Muscle of leg (tissue), 11 donors: Measurements from ENCODE around the gene CHL1. TPM values are rescaled to one million over a fixed set of nuclear protein-coding genes. Genes with fewer than 3 reads are reported as not detected.

Experiments
- DNase-seq: peaks from one replicate; pipeline ENCODE4 v3.0.0; 2013
- H3K27ac ChIP-seq: one replicate; pipeline ENCODE4 v1.5.1; 2013; ENCODE audit warnings: mild to moderate bottlenecking, low read length, control low read depth
- H3K27me3 ChIP-seq: one replicate; pipeline ENCODE4 v1.6.1; 2013; ENCODE audit warnings: low read length; ENCODE audit not compliant: control insufficient read depth, insufficient read depth
- H3K36me3 ChIP-seq: one replicate; pipeline ENCODE4 v1.6.1; 2013; ENCODE audit warnings: low read length; ENCODE audit not compliant: control insufficient read depth, insufficient read depth
- H3K4me1 ChIP-seq: one replicate; pipeline ENCODE4 v1.6.1; 2013; ENCODE audit warnings: low read length; ENCODE audit not compliant: control insufficient read depth, insufficient read depth
- H3K4me3 ChIP-seq: one replicate; pipeline ENCODE4 v1.5.1; 2013; ENCODE audit warnings: low read length, control low read depth
- H3K9me3 ChIP-seq: replicated peaks from 2 replicates; pipeline ENCODE4 v1.6.1; 2013; ENCODE audit warnings: low read depth, low read length; ENCODE audit not compliant: control insufficient read depth
- WGBS: methylation state at CpG from one replicate; pipeline ENCODE4 v1.1.5; 2013; ENCODE audit warnings: missing lambda C conversion rate; ENCODE audit not compliant: insufficient coverage; 5-methylcytosine and 5-hydroxymethylcytosine counted together
- polyA plus RNA-seq, 8 donors: library from polyadenylated mRNA; unstranded; fragments of 120-200 nt; gene quantifications; one replicate each; pipeline versions ENCODE4 v1.2.1 to v1.2.3, GENCODE V29; 2013; ENCODE audit warnings: inconsistent platforms in 1 of 8, low replicate concordance in 1 of 8; ENCODE audit not compliant: insufficient read length in 8 of 8, insufficient read depth in 1 of 8
- total RNA-seq: library from RNA; stranded (reverse); fragments of 120-200 nt; gene quantifications from one replicate; pipeline ENCODE4 v1.2.4, GENCODE V29; 2013

The CHL1 gene
- total and polyA plus RNA-seq, 9 donors, result 3.2 to 5.7 (median 4.5) TPM

GRCh38 chr3:449711-450110, 253.1 kb downstream of the CHL1 start:
- no peaks in the 10 kb centered on the region for H3K4me1 ChIP-seq
- H3K4me3 ChIP-seq, result no peak overlapping the region
- no peak for DNase-seq
- WGBS, result 100% methylated on average over 1 of the region's 4 CpGs
- H3K36me3 ChIP-seq, result no peaks in the 10 kb centered on the region
- H3K9me3 ChIP-seq, result peaks cover 3% of the 10 kb centered on the region
- H3K27ac ChIP-seq, result no peak overlapping the region
- H3K27me3 ChIP-seq, result no peaks in the 10 kb centered on the region

GRCh38 chr3:452221-452620, 255.7 kb downstream of the CHL1 start:
- Histone ChIP-seq H3K4me1 (no peaks in the 10 kb centered on the region), H3K4me3 (no peak overlapping the region), H3K27ac (no peak overlapping the region), H3K9me3 (no peaks in the 10 kb centered on the region), H3K36me3 (no peaks in the 10 kb centered on the region), H3K27me3 (no peaks in the 10 kb centered on the region)
- WGBS, result no CpG with 5 or more reads among the region's 2 CpGs
- DNase-seq, result no peak

- H3K9me3 ChIP-seq, result no peaks in the 10 kb centered on the region
- no peaks in the 10 kb centered on the region for H3K4me1 ChIP-seq
- H3K4me3 ChIP-seq, result no peak overlapping the region
- no peak for DNase-seq
- no peaks in the 10 kb centered on the region for H3K36me3 ChIP-seq
- no peak overlapping the region for H3K27ac ChIP-seq
- WGBS, result 91% methylated on average over 3 of the region's 4 CpGs
- no peaks in the 10 kb centered on the region for H3K27me3 ChIP-seq
Observed at GRCh38 chr3:453106-453505, 256.5 kb downstream of the CHL1 start.

GRCh38 chr3:454986-455385, 258.4 kb downstream of the CHL1 start:
- no peak for DNase-seq
- Histone ChIP-seq H3K27ac (no peak overlapping the region), H3K36me3 (no peaks in the 10 kb centered on the region), H3K4me1 (no peaks in the 10 kb centered on the region), H3K9me3 (no peaks in the 10 kb centered on the region), H3K27me3 (no peaks in the 10 kb centered on the region), H3K4me3 (no peak overlapping the region)
- WGBS, result no CpG with 5 or more reads among the region's 2 CpGs

- WGBS, result no CpG with 5 or more reads among the region's 3 CpGs
- H3K4me1 ChIP-seq, result peaks cover 6% of the 10 kb centered on the region
- H3K4me3 ChIP-seq, result no peak overlapping the region
- H3K9me3 ChIP-seq, result no peaks in the 10 kb centered on the region
- H3K27me3 ChIP-seq, result no peaks in the 10 kb centered on the region
- DNase-seq, result peak; percentile 16
- H3K36me3 ChIP-seq, result no peaks in the 10 kb centered on the region
- H3K27ac ChIP-seq, result no peak overlapping the region
Observed at GRCh38 chr3:458124-458523, 261.6 kb downstream of the CHL1 start.

GRCh38 chr3:458653-459310, 262.2 kb downstream of the CHL1 start:
- 90% methylated on average over 2 of the region's 8 CpGs for WGBS
- Histone ChIP-seq H3K36me3 (no peaks in the 10 kb centered on the region), H3K27me3 (no peaks in the 10 kb centered on the region)

More at GRCh38 chr3:458653-459310, 262.2 kb downstream of the CHL1 start:
- Histone ChIP-seq H3K27ac (no peak overlapping the region), H3K9me3 (no peaks in the 10 kb centered on the region), H3K4me1 (peaks cover 7% of the 10 kb centered on the region), H3K4me3 (no peak overlapping the region)
- DNase-seq, result no peak
